ENCODE measurements around the gene PCDHGA1. TPM values are rescaled to one million over a fixed set of nuclear protein-coding genes. Genes with fewer than 3 reads are reported as not detected.
"Not testable (repeated sequence)": the region's sequence is repeated elsewhere in the genome, so short reads cannot be mapped to it uniquely, and the experiment has no call there.

Gene PCDHGA1
- polyA plus RNA-seq, 1 experiment = 1.8 TPM

GRCh38 chr5:141417494-141418172 is 87.3 kb downstream of the PCDHGA1 start, which contains the start of gene PCDHGB7:
PCDHGB7 (plus strand) TSS chr5:141417677; CDS start chr5:141417860, 183 bp downstream.
- H3K4me3 ChIP-seq (ENCODE audit: low read depth, low read length) = peak within 1 kb of the TSS; percentile 47
- POLR2A ChIA-PET; DNase-seq (ENCODE audit: low read depth); H3K36me3 ChIP-seq (ENCODE audit: control insufficient read depth, insufficient read depth, low read length); H3K27me3 ChIP-seq (ENCODE audit: control insufficient read depth, insufficient read depth, low read length): not testable (repeated sequence)
- CTCF ChIA-PET = interaction anchor here (0.6 to 7.6 kb wide), 42 partner anchors 9 to 235 kb away, joined by 3 to 112 read pairs (median 4); partner anchors contain the start of genes PCDHB14, PCDHGA1, PCDHGA12 and PCDHGA5
- TF ChIP-seq CTCF (IDR thresholded peaks at IDR 0.05; ENCODE audit: insufficient read depth, low read depth, low read length) = peak; percentile 81

- Histone ChIP-seq H3K27me3 (ENCODE audit: control insufficient read depth, insufficient read depth, low read length) (no peaks in the 10 kb centered on the region), H3K4me3 (ENCODE audit: low read depth, low read length) (no peak overlapping the region), H3K36me3 (ENCODE audit: control insufficient read depth, insufficient read depth, low read length) (peaks cover 3% of the 10 kb centered on the region; the same call in 1 of the 2 replicates)
- TF ChIP-seq CTCF (IDR thresholded peaks at IDR 0.05; ENCODE audit: insufficient read depth, low read depth, low read length) = no peak
- DNase-seq (ENCODE audit: low read depth) = no peak
- CTCF ChIA-PET = interaction anchor here (0.6 to 7.6 kb wide), 6 partner anchors 39 to 144 kb away, joined by 3 to 112 read pairs (median 12); no protein-coding TSS in a partner anchor
- POLR2A ChIA-PET = interaction anchor here (0.6 kb wide), 1 partner anchor 11 kb away, joined by 5 read pairs; the partner anchor contains the start of gene PCDHGA12
These were observed 89.0 kb downstream of the PCDHGA1 start for GRCh38 chr5:141419074-141419880.

GRCh38 chr5:141420855-141421488 is 90.7 kb downstream of the PCDHGA1 start, which contains the start of gene PCDHGA11:
PCDHGA11 (plus strand) TSS chr5:141421051; CDS start chr5:141421228, 177 bp downstream.
- no peaks in the 10 kb centered on the region for H3K27me3 ChIP-seq (ENCODE audit: control insufficient read depth, insufficient read depth, low read length)
- peak; percentile 58 for TF ChIP-seq CTCF (IDR thresholded peaks at IDR 0.05; ENCODE audit: insufficient read depth, low read depth, low read length)
- ChIA-PET CTCF (interaction anchor here (0.7 to 7.6 kb wide), 32 partner anchors 8 to 212 kb away, joined by 3 to 112 read pairs (median 4); partner anchors contain the start of genes PCDHGA10, PCDHGA12, PCDHGA5 and PCDHGA8), POLR2A (no interaction called here)
- DNase-seq (ENCODE audit: low read depth) = no peak
- H3K4me3 ChIP-seq (ENCODE audit: low read depth, low read length) = peak within 1 kb of the TSS; percentile 47
- H3K36me3 ChIP-seq (ENCODE audit: control insufficient read depth, insufficient read depth, low read length) = peaks cover 3% of the 10 kb centered on the region; the same call in 1 of the 2 replicates

GRCh38 chr5:141421489-141421855 is 91.2 kb downstream of the PCDHGA1 start:
- H3K27me3 ChIP-seq (ENCODE audit: control insufficient read depth, insufficient read depth, low read length) = no peaks in the 10 kb centered on the region
- ChIA-PET CTCF (interaction anchor here (0.7 to 7.6 kb wide), 30 partner anchors 9 to 145 kb away, joined by 3 to 112 read pairs (median 4); partner anchors contain the start of genes PCDHGA10, PCDHGA12, PCDHGA5 and PCDHGA8), POLR2A (no interaction called here)
- peak overlapping the region; percentile 47 for H3K4me3 ChIP-seq (ENCODE audit: low read depth, low read length)
- DNase-seq (ENCODE audit: low read depth) = no peak
- no peak for TF ChIP-seq CTCF (IDR thresholded peaks at IDR 0.05; ENCODE audit: insufficient read depth, low read depth, low read length)
- peaks cover 3% of the 10 kb centered on the region; the same call in 1 of the 2 replicates for H3K36me3 ChIP-seq (ENCODE audit: control insufficient read depth, insufficient read depth, low read length)
